ENCODE results near the gene CEP112.

CEP112 gene

GRCh38 chr17:65698381-65699061 is 493.4 kb downstream of the CEP112 start:
- no peak for TF ChIP-seq CTCF (conservative IDR thresholded peaks at IDR 0.05; ENCODE audit: low read depth, low read length)
- no peak for DNase-seq (ENCODE audit: low read depth)
- no peak overlapping the region for H3K4me3 ChIP-seq (ENCODE audit: low read length)

- no peak for DNase-seq (ENCODE audit: low read depth)
- TF ChIP-seq CTCF (conservative IDR thresholded peaks at IDR 0.05; ENCODE audit: low read depth, low read length): no peak
Observed at GRCh38 chr17:65697661-65698060, 494.3 kb downstream of the CEP112 start.

GRCh38 chr17:65696739-65697394 is 495.1 kb downstream of the CEP112 start:
- TF ChIP-seq CTCF (conservative IDR thresholded peaks at IDR 0.05; ENCODE audit: low read depth, low read length): no peak
- no peak overlapping the region for H3K4me3 ChIP-seq (ENCODE audit: low read length)
- no peak for DNase-seq (ENCODE audit: low read depth)

More at GRCh38 chr17:65697661-65698060, 494.3 kb downstream of the CEP112 start:
- H3K4me3 ChIP-seq (ENCODE audit: low read length): no peak overlapping the region

GRCh38 chr17:65694601-65695000 is 497.3 kb downstream of the CEP112 start:
- DNase-seq (ENCODE audit: low read depth): no peak
- TF ChIP-seq CTCF (conservative IDR thresholded peaks at IDR 0.05; ENCODE audit: low read depth, low read length): no peak
- no peak overlapping the region for H3K4me3 ChIP-seq (ENCODE audit: low read length)

GRCh38 chr17:65690626-65691310 is 501.2 kb downstream of the CEP112 start:
- no peak overlapping the region for H3K4me3 ChIP-seq (ENCODE audit: low read length)
- DNase-seq (ENCODE audit: low read depth): no peak
- no peak for TF ChIP-seq CTCF (conservative IDR thresholded peaks at IDR 0.05; ENCODE audit: low read depth, low read length)

- no peak overlapping the region for H3K4me3 ChIP-seq (ENCODE audit: low read length)
- TF ChIP-seq CTCF (conservative IDR thresholded peaks at IDR 0.05; ENCODE audit: low read depth, low read length): no peak
- DNase-seq (ENCODE audit: low read depth): no peak
Observed at GRCh38 chr17:65688307-65688706, 503.6 kb downstream of the CEP112 start.

All from retinal pigment epithelial cell (primary cell).